Progenitor cell of endocrine pancreas (in vitro differentiated cells): ENCODE results near the gene CYFIP1. TPM values are rescaled to one million over a fixed set of nuclear protein-coding genes. Genes with fewer than 3 reads are reported as not detected.

Source experiments
- DNase-seq: peaks from one replicate; pipeline ENCODE4 v3.0.0; 2021; ENCODE audit warnings: low spot score; ENCODE audit not compliant: unreplicated experiment
- H3K27ac Mint-ChIP-seq: 2 replicates; pipeline ENCODE4 v1.8.0; 2021; ENCODE audit warnings: mild to moderate bottlenecking, moderate library complexity, mixed read lengths
- H3K27me3 Mint-ChIP-seq: 2 replicates; pipeline ENCODE4 v1.8.0; 2021; ENCODE audit warnings: mixed read lengths
- H3K36me3 Mint-ChIP-seq: 2 replicates; pipeline ENCODE4 v1.8.0; 2022; ENCODE audit warnings: mixed read lengths; ENCODE audit not compliant: insufficient read depth
- H3K4me1 Mint-ChIP-seq: 2 replicates; pipeline ENCODE4 v1.8.0; 2021; ENCODE audit warnings: low read depth, mixed read lengths
- H3K4me3 Mint-ChIP-seq: 2 replicates; pipeline ENCODE4 v1.8.0; 2021; ENCODE audit warnings: low read depth, mild to moderate bottlenecking, moderate library complexity, mixed read lengths
- H3K9me3 Mint-ChIP-seq: 2 replicates; pipeline ENCODE4 v1.8.0; 2021; ENCODE audit warnings: low read depth, mixed read lengths
- CTCF ChIP-seq: fragments of 200-600 bp; sonication (generic); IDR thresholded peaks from one replicate; pipeline ENCODE4 v1.5.0; 2021; ENCODE audit warnings: antibody characterized with exemption, mild to moderate bottlenecking; ENCODE audit not compliant: unreplicated experiment
- total RNA-seq: library from RNA; stranded (reverse); gene quantifications from 2 replicates; pipeline ENCODE4 v1.2.1, GENCODE V29; 2021

Gene CYFIP1
- total RNA-seq, 1 donor from 2014 or later = 175 TPM

DNA sequence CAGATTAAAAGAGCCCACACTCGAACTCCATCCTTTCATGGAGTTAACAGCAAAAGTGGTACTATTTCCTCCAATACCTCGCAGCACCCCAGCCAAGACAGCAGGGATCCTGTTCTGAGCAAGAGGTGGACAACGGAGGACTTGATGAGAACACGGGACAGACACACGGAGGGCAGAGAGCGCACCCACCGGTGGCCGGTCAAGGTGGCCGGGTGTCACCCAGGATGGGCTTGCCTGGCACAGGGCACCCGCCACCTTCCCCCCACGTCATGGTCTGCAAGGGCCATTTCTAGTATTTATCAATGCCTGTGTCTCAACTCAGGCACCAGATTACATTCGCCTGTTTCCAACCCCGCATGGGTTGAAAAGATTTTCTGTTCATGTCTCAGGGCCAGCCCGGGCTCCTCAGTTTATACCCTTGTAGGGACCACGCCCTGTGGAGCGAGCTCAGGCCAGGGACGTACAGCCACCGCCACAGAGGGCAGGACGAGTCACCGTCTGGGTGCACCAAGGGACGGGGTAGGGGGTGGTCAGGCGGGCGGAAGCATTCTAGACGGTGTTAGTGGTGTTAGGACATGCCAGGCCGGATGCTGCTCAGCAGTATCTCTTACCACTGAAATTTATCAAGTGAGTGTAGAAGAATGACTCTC is 64.2 kb downstream of the CYFIP1 start:
- Mint-ChIP-seq H3K27ac (no peak overlapping the region), H3K36me3 (peaks cover 35% of the 10 kb centered on the region)

DNA sequence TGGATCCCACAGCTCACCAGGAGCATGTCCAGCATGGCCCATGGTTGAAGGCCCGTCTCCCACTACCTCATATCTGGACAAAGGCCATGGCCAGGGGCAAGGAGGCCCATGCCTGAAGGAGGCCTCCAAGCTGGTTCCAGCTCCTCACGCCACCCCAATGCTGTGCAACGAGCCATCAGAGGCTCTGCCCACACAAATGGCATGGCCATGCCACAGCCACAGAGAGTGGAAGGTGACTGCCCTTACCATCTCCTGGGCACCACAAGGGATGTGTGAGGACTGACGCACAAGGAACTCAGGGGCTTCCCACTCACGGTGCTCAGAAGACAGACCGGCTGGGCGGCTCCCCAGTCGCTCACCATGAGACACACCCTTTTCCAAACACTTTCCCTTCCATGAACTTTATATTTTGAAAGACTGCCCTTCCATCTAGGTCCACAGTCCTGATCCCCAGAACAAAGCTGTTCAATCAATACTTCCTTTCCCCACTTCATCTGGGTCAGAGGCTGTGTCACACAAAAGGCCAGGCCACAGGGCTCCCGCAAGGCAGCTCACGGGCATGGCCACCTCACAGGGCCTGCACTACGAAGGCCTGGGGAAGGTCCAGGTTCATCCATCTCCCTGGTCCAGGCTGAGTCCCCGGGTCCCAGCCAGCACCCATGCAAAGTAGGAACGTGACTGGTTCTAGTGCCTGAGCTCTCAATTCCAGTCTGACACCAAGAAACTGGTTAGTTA is 66.4 kb downstream of the CYFIP1 start:
- no peak for TF ChIP-seq CTCF
- Mint-ChIP-seq H3K4me1 (no peaks in the 10 kb centered on the region), H3K9me3 (no peaks in the 10 kb centered on the region), H3K27ac (peak overlapping the region; percentile 52), H3K27me3 (no peaks in the 10 kb centered on the region), H3K36me3 (peaks cover 38% of the 10 kb centered on the region), H3K4me3 (no peak overlapping the region)
- DNase-seq = no peak

More for the DNA sequence above, 64.2 kb downstream of the CYFIP1 start:
- no peak overlapping the region for H3K4me3 Mint-ChIP-seq
- no peaks in the 10 kb centered on the region for H3K9me3 Mint-ChIP-seq
- no peak for DNase-seq
- H3K4me1 Mint-ChIP-seq = no peaks in the 10 kb centered on the region
- H3K27me3 Mint-ChIP-seq = no peaks in the 10 kb centered on the region
- TF ChIP-seq CTCF = no peak

GRCh38 chr15:22912256-22912655 is 67.9 kb downstream of the CYFIP1 start:
- Mint-ChIP-seq H3K4me1 (no peaks in the 10 kb centered on the region), H3K9me3 (no peaks in the 10 kb centered on the region), H3K27ac (no peak overlapping the region), H3K27me3 (no peaks in the 10 kb centered on the region), H3K4me3 (no peak overlapping the region), H3K36me3 (peaks cover 42% of the 10 kb centered on the region)
- no peak for DNase-seq
- no peak for TF ChIP-seq CTCF

- no peak overlapping the region for H3K4me3 Mint-ChIP-seq
- DNase-seq = no peak
- no peak for TF ChIP-seq CTCF
- H3K9me3 Mint-ChIP-seq = no peaks in the 10 kb centered on the region
- peaks cover 42% of the 10 kb centered on the region for H3K36me3 Mint-ChIP-seq
- H3K27me3 Mint-ChIP-seq = no peaks in the 10 kb centered on the region
- H3K4me1 Mint-ChIP-seq = no peaks in the 10 kb centered on the region
- H3K27ac Mint-ChIP-seq = no peak overlapping the region
Measured at GRCh38 chr15:22911306-22911705, 68.9 kb downstream of the CYFIP1 start.

DNA sequence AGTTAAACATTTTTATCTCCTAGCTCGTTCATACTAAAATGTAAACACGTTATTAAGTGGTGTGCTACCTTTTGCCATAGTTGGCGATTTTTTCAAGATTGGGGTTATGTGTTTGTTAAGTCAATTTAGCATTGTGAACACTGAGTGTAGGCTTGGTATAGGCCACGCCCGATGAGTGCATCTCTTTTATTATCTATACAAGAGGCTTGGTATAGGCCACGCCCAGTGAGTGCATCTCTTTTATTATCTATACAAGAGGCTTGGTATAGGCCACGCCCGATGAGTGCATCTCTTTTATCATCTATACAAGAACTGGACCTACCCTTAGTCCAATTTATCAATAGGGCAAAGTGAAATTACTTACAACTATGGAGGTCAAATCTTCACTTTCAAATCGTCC is 71.3 kb downstream of the CYFIP1 start:
- Mint-ChIP-seq H3K27me3 (no peaks in the 10 kb centered on the region), H3K36me3 (peaks cover 33% of the 10 kb centered on the region), H3K4me1 (no peaks in the 10 kb centered on the region), H3K27ac (no peak overlapping the region), H3K4me3 (no peak overlapping the region), H3K9me3 (no peaks in the 10 kb centered on the region)
- no peak for TF ChIP-seq CTCF
- DNase-seq = no peak
